Right cardiac atrium (tissue), 5 donors: ENCODE results near the gene KNDC1. TPM values are rescaled to one million over a fixed set of nuclear protein-coding genes. Genes with fewer than 3 reads are reported as not detected.
A peak's percentile ranks its signal among the peaks of the same experiment; 100 is the strongest.

Experiments used
- ATAC-seq, 2 donors: fragments of 200-7000 bp; cut with Tn5 transposase; one replicate each; pipeline versions ENCODE4 v1.8.0 to v1.9.1; 2020; ENCODE audit warnings: moderate library complexity in 2 of 2, mild to moderate bottlenecking in 1 of 2
- DNase-seq, 3 donors: peaks; one replicate each; pipeline ENCODE4 v3.0.0-alpha.2; 2020
- H3K27ac ChIP-seq: one replicate; pipeline ENCODE4 v1.5.1; 2013; ENCODE audit warnings: mild to moderate bottlenecking, low read length, control low read depth, moderate library complexity
- H3K27me3 ChIP-seq: one replicate; pipeline ENCODE4 v1.6.1; 2013; ENCODE audit not compliant: control insufficient read depth, insufficient read depth
- H3K4me1 ChIP-seq: one replicate; pipeline ENCODE4 v1.6.1; 2013; ENCODE audit warnings: low read length; ENCODE audit not compliant: control insufficient read depth, insufficient read depth
- H3K4me3 ChIP-seq: one replicate; pipeline ENCODE4 v1.5.1; 2013; ENCODE audit warnings: low read length, control low read depth
- H3K9me3 ChIP-seq: one replicate; pipeline ENCODE4 v1.6.1; 2013; ENCODE audit warnings: low read length; ENCODE audit not compliant: control insufficient read depth
- WGBS: extraction: QIAGEN DNeasy Blood & Tissue Kit; methylation state at CpG from one replicate; pipeline ENCODE4 v1.1.7; 2013; 5-methylcytosine and 5-hydroxymethylcytosine counted together
- intact Hi-C, 4 donors: fragments of 100-400 bp; cut with DNase I; formaldehyde crosslinking; loops; one replicate each; pipeline versions ENCODE4 v1.11.0 to v1.14.0; 2022 to 2023
- polyA plus RNA-seq: library from polyadenylated mRNA; stranded (reverse); fragments of 200-250 nt; gene quantifications from one replicate; pipeline ENCODE4 v1.2.3, GENCODE V29; 2013
- total RNA-seq, 4 donors: library from RNA; stranded (reverse); fragmentation: NEBNext Ultra II Directional; extraction: Animal tissue kit (Norgen Biotek cat#: 25700); gene quantifications; one replicate each; pipeline ENCODE4 v1.2.1, GENCODE V29; 2021
- donor health status: healthy with polysubstance abuse.
- donor health status: DM: no; HTN: yes; CAD: no.
- donor health status: DM: no; HTN: no; CAD: no.
- donor health status: DM: no; HTN: yes; CAD: no; lungs with severe emphysema.
- donor health status: DM: yes; HTN: yes; CAD: no.

KNDC1 gene
- total and polyA plus RNA-seq, 5 donors: 0.23 to 1.4 (median 0.50) TPM

DNA sequence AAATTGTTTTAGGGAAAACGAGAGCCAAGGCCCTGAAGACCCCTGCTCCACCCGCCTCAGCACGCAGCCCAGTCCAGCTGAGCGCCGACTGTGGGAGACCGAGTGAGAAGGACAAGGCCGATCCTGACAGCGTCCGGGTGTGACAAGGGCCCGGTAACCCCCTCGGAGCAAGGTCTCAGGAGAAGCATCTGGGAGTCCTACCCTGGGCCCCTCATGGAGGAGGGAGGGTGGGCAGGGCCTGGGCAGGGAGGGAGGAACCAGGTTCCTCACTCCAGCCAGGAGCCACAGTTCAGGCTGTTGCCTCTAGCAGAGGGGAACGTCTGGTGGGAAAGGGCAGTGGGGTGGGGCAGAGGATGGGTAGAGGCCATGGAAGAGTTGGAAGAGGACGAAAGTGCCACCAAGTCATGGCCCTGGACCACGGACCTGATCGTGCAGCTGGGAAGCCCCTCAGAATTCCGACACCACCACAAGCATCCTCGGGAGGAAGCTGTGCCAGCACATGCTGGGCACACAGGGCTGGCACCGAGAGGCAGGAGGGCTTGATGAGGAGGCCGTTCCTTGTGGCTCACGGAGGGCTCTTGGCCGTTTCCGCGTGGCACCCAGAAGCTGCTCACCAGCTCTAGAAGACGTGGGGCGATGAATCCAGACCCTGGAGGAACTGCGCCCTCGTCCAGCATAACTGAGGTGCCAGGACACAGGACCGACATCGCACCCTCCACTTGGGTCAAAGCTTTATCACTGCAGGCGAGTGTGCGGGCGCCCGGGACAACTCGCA lies 2.2 kb upstream of the KNDC1 start:
- no peaks in the 10 kb centered on the region for H3K4me1 ChIP-seq
- intact Hi-C loops: no loop called here
- no peaks in the 10 kb centered on the region for H3K27me3 ChIP-seq
- peak in 1 of 3 donors; percentile 52 for DNase-seq
- H3K9me3 ChIP-seq: no peaks in the 10 kb centered on the region
- 70% methylated on average over 34 of the region's 34 CpGs for WGBS
- no peak overlapping the region for H3K4me3 ChIP-seq
- H3K27ac ChIP-seq: no peak overlapping the region
- ATAC-seq: no peak

DNA sequence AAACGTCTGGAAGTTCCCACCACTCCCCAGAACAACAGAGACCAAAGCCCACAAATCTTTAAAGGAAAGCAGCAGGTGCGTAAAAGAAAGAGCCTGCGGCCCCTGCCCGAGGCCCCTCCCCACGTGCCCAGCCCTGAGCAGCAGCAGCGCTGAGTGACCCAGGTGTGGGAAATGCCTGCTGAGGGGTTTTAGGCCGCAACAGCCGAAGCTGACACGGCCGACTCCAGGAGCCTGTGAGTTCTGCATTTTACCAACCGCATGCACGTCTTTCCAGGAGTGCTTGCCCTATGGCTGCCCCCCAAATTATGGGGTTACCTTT lies 1.6 kb upstream of the KNDC1 start:
- intact Hi-C loops: no loop called here
- no peak for DNase-seq
- no peak for ATAC-seq
- Histone ChIP-seq H3K27me3 (no peaks in the 10 kb centered on the region), H3K4me1 (no peaks in the 10 kb centered on the region), H3K27ac (no peak overlapping the region), H3K4me3 (no peak overlapping the region), H3K9me3 (no peaks in the 10 kb centered on the region)
- WGBS: 66% methylated on average over 12 of the region's 12 CpGs

DNA sequence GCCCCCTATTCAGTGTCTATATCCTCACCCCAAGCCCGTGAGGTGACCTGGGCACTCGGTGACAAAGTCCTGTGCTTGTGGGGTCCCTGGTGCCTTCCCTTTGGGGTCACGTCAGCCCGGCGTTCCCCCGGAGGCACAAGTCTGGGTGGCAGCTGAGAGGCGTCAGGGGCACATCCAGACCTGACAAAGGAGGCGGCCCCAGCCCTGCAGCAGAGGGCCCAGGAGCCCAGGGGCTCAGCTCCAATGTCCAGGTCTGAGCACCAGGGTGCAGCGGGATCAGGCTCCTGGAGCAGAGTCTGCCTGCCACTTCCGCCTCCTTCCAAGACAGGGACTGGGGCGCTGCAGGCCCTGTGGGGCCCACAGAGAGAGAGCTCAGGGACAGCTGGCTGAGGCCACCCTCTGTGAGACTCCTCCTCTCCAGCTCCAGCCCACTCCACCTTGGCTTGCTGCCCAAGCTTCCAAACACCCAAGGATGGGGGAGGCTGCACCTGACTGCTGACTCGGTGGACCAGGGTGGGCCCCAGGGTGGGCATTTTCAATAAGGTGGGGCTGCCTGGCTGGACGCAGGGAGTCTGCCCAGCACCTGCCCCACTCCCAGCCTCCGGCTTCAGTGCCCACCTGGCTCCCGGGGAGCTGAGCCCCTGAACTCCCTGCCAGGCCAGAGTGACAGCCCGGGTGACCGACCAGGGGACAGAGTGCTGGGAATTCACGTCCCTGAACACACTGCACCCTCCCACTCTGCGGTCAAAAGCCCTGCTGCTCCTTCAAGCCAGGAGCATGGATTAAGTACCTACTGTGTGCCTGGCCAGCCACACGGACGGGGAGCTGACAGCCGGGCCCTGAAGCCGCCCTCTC lies 1.0 kb upstream of the KNDC1 start:
- no peak for DNase-seq

DNA sequence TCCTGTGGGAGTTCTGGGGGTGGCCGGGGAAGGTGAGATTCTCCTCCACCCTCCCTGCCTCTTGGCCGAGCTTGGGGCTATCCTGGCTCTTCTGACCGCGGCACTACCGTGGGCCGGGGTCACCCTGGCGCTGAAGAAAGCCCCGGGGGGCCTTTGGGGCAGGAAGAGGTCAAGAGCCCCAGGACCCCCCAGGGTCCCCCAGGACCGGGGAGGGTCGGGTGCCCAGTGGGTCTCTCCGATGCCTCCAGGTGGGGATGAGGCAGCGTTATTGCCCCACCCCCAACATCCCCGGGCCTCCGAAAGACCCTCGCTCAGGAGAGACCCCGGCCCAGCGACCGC lies 439 bp upstream of the KNDC1 start:
- no peak for ATAC-seq
- 12% methylated on average over 17 of the region's 18 CpGs for WGBS
- Histone ChIP-seq H3K4me3 (peak overlapping the region; percentile 70), H3K9me3 (no peaks in the 10 kb centered on the region), H3K4me1 (no peaks in the 10 kb centered on the region), H3K27ac (no peak overlapping the region), H3K27me3 (no peaks in the 10 kb centered on the region)
- no peak for DNase-seq
- intact Hi-C loops: no loop called here

More for the DNA sequence above, 1.0 kb upstream of the KNDC1 start:
- Histone ChIP-seq H3K27ac (no peak overlapping the region), H3K9me3 (no peaks in the 10 kb centered on the region), H3K4me1 (no peaks in the 10 kb centered on the region), H3K4me3 (no peak overlapping the region), H3K27me3 (no peaks in the 10 kb centered on the region)
- peak in 1 of 2 donors; percentile 7 for ATAC-seq
- 42% methylated on average over 23 of the region's 23 CpGs for WGBS
- intact Hi-C loops: no loop called here

DNA sequence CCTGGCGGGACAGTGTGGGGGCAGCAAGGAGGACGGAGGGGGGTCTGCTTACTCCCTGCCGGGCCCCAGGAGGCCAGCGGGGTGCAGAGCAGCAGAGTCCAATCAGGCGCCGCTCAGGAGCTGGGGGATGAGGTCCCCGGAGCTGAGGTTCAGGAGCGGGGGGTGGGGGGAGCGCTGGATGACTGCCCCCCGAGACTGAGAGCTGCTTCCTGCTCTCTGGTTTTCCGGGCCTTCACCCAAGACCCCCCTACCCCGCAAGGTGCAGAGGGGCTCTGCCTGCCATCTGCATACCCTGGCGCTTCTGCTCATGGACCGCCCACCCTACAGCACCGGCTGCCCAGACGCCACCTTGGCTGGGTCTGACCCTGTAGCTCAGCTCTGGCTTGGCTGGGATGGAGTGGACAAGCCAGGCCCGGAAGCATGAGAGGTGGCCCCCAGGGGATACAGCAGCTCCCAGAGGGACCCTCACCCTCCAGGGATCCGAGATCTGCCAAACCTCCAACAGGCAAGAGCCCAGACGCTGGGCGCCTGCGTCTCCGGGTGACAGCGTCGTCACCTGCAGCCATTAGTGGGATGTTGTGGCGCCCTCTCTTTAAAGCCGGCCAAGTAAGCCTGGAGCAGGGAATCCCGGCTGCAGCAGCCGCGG lies 930 bp downstream of the KNDC1 start:
- Histone ChIP-seq H3K4me1 (no peaks in the 10 kb centered on the region), H3K9me3 (no peaks in the 10 kb centered on the region), H3K27ac (no peak overlapping the region), H3K4me3 (peak overlapping the region; percentile 70), H3K27me3 (no peaks in the 10 kb centered on the region)
- DNase-seq: no peak
- no peak for ATAC-seq
- 3% methylated on average over 29 of the region's 29 CpGs for WGBS
- intact Hi-C loops: no loop called here

DNA sequence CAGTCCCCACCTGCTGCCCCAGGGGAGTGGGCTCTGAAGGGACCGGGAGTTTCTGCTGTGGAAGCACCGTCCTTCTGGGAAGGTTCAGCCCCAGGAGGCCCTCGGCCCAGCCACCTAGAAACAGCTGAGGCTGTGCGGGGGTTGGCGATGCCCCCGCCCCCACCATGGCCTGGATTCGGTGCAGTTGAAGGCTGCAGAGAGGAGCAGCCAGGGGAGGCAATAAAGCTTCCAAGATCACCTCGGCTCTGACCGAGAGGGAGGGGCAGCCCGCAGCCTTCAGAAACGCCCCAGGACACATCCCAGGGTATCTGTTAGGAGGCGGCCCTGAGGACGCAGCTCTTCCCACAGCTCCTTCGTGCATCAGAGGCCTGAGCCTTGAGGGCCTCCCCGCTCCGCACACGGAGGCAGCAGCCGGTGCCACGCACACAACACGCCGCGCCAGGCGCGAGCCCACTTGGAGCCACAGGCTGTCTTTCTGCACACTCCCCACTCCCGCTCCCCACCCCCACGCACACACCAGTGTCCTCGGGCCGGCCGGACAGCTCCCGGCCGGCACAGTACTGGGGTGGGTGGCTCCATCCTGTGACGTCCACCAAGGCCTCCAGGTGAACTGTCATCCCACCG lies 1.6 kb downstream of the KNDC1 start:
- Histone ChIP-seq H3K9me3 (no peaks in the 10 kb centered on the region), H3K27me3 (no peaks in the 10 kb centered on the region), H3K27ac (no peak overlapping the region), H3K4me1 (no peaks in the 10 kb centered on the region), H3K4me3 (no peak overlapping the region)
- DNase-seq (peak in 1 of 3 donors; percentile 42), ATAC-seq (no peak)
- 49% methylated on average over 33 of the region's 33 CpGs for WGBS
- intact Hi-C loops: no loop called here

DNA sequence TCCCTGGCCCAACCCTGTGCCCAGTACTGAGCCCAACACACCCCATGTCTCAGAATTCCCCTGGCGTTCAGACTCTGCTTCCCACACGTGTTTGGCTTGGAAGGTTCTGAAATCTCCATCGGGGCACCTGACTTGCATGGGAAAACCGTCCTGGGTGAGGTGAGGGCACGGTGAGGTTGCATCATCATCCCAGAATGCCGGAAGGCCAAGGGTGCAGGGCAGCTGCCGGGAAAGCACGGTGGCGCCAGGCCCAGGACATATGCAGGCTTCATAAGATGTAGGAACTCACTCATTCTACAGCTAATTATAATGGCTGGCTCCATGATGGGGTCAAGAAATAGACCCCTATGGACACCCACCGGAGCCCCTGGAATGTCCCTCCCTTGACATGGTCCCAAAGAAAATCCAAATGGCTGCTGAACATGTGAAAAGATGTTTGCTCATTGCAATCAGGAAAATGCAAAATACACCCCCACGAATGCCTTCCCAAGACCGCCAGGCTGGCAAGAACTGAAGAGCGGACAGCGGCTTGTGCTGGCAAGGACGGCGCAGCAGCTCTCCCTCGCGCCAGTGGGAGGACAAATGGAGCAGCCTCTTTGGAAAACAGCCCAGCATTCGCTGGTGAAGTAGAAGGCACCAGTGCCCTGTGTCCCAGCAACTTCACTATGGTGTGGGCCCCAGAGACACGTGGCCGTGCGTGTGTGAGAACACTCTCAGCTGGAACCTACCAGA lies 2.3 kb downstream of the KNDC1 start:
- 80% methylated on average over 22 of the region's 22 CpGs for WGBS
- no peak overlapping the region for H3K27ac ChIP-seq
- DNase-seq (peak in 1 of 3 donors; percentile 51), ATAC-seq (no peak)
- intact Hi-C loops: no loop called here
- no peaks in the 10 kb centered on the region for H3K9me3 ChIP-seq
- H3K4me1 ChIP-seq: no peaks in the 10 kb centered on the region
- H3K4me3 ChIP-seq: no peak overlapping the region
- no peaks in the 10 kb centered on the region for H3K27me3 ChIP-seq

DNA sequence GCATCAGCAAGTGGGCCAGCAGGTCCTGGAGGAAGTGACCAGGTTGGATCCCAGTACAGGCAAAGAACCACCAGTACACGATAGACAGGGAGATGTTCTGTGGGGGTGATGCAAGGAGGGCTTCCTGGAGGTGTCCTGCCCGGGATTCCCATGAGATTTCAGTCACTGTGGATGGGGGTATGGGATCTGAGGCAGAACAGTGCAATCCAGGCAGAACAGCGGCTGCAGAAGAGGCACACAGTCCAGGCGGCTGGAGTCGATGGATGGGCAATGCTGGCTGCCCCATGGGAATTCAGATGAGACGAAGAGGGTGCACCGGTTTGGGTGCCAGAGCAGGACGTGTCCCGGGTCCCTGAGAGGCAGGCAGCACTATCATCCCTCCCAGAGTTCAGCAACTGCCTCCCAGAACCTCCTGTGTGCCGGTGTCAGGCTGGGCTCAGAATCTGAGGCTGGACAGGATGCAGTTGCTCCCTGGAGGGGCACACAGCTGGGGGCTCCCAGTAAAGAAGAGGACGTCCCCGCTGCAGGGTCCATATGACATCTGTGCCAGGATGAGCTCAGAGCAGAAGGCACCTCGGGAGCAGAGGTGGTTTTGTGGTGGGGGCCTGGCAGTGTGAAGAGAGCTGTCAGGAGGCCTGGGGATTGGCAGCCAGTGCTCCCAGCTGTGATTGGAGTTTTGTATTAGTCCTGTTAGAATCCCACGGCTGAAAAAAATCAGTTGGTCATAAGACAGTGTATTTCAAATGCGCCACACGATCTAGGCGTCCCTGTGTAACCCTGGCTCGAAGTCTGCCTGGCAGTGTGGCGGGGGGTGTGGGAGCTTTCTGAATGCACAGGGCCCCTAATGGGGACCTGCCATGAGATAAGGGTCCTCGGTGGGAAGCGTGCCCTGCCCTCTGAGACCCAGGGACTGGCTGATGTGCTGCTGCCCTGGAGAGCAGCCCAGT lies 3.2 kb downstream of the KNDC1 start:
- Histone ChIP-seq H3K27me3 (no peaks in the 10 kb centered on the region), H3K27ac (no peak overlapping the region), H3K4me1 (no peaks in the 10 kb centered on the region), H3K9me3 (no peaks in the 10 kb centered on the region), H3K4me3 (no peak overlapping the region)
- intact Hi-C loops: no loop called here
- ATAC-seq (no peak), DNase-seq (peak in 2 of 3 donors; percentile 29 to 42)
- WGBS: 64% methylated on average over 21 of the region's 21 CpGs

DNA sequence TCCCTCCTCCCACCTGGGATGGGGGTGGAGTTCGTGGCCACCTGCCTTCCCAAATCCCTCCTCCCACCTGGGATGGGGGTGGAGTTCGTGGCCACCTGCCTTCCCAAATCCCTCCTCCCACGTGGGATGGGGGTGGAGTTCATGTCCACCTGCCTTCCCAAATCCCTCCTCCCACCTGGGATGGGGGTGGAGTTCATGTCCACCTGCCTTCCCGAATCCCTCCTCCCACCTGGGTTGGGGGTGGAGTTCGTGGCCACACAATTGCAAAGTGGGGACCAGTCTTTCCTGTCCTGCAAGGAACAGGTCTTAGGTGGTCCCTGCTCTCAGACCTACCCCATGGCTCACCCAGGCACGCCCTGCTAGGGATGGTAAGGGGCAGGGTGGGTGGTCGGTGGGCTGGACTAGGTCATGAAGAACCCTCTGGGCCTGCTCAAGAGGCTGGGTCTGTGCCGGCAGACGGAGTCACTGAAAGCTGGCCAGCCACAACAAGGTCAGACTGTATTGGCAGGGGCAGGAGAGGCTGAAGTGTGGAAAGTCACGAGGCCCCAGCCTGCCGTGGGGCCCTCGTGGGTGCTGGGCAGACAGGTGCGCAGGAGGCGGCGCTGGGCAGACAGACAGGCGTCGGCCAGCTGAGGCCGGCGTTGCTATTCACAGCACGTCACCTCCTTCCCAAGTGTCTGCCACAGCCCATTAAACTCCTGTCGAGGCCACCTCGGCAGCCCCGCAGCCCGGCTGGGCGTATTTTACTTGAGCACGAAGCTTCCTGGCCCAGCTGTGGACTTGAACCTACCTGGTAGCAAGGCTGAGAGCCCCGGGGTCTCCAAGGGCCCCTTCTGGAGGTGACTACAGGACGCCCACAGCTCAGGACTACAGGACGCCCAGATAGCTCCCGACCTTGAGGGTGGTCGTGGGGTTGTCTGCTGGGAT lies 4.1 kb downstream of the KNDC1 start:
- Histone ChIP-seq H3K4me1 (no peaks in the 10 kb centered on the region), H3K4me3 (no peak overlapping the region), H3K9me3 (no peaks in the 10 kb centered on the region), H3K27ac (no peak overlapping the region), H3K27me3 (no peaks in the 10 kb centered on the region)
- WGBS: 73% methylated on average over 31 of the region's 31 CpGs
- peak in 1 of 3 donors; percentile 43 for DNase-seq
- intact Hi-C loops: no loop called here
- no peak for ATAC-seq
